Measurements from ENCODE around the gene NEUROD6. TPM values are rescaled to one million over a fixed set of nuclear protein-coding genes. Genes with fewer than 3 reads are reported as not detected.

The NEUROD6 gene
- total RNA-seq, 1 experiment from 2014 or later, result not detected

DNA sequence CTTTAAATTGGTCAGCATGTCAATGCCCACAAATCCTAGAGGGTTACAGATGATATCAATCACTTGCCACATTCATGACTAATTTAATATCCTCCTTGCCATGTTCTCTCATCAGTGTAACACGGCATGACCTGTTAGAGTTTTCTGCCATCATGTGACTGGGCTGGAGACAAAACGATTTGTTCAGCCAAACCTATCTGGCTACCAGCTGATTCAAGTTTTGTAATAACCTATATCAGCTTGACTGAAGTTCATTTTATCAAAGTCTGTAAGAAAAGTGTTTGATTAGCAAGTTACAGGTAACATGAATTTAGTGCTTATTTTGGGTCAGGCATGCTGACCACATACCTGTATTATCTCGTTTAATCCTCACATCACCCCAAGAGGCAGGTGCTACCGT, 25.7 kb downstream of the NEUROD6 start:
- intact Hi-C loops (cut with micrococcal nuclease; ENCODE audit: unreplicated experiment), result no loop called here
- Histone ChIP-seq H3K4me1 (ENCODE audit: control insufficient read depth, insufficient read depth, low read length) (no peaks in the 10 kb centered on the region), H3K36me3 (ENCODE audit: control insufficient read depth, insufficient read depth, low read length) (no peaks in the 10 kb centered on the region), H3K27me3 (ENCODE audit: control insufficient read depth, insufficient read depth, low read length) (peaks cover 7% of the 10 kb centered on the region), H3K9me3 (ENCODE audit: control insufficient read depth, insufficient read depth, low read depth, low read length) (no peaks in the 10 kb centered on the region), H3K4me3 (ENCODE audit: low read depth in 2 of 2, low read length in 2 of 2) (no peak overlapping the region), H3K27ac (ENCODE audit: low read length) (no peak overlapping the region)
- no peak for DNase-seq (ENCODE audit: low read depth, low spot score)
- in situ Hi-C loops (cut with HindIII; ENCODE audit: low pct_unique_long_range_greater_than_20kb, low sequenced_read_pairs), result no loop called here
- ChIA-PET CTCF (no interaction called here), POLR2A (interaction anchor here (0.6 kb wide), 1 partner anchor 981 kb away, joined by 14 read pairs; no protein-coding TSS in a partner anchor)
- ATAC-seq, result no peak
- TF ChIP-seq TCF7L2 (IDR thresholded peaks at IDR 0.05; ENCODE audit: low read depth, low read length), result no peak
- no peak for TF ChIP-seq SIN3A (IDR thresholded peaks at IDR 0.05; ENCODE audit: borderline replicate concordance, insufficient read depth, low read depth, low read length)
- no peak for TF ChIP-seq POLR2AphosphoS5 (IDR thresholded peaks at IDR 0.05; ENCODE audit: low read depth, low read length)
- TF ChIP-seq REST (IDR thresholded peaks at IDR 0.05; ENCODE audit: insufficient read depth in 1 of 2, low read depth in 2 of 2, low read length in 1 of 2), result no peak
- TF ChIP-seq, protein P1, sequence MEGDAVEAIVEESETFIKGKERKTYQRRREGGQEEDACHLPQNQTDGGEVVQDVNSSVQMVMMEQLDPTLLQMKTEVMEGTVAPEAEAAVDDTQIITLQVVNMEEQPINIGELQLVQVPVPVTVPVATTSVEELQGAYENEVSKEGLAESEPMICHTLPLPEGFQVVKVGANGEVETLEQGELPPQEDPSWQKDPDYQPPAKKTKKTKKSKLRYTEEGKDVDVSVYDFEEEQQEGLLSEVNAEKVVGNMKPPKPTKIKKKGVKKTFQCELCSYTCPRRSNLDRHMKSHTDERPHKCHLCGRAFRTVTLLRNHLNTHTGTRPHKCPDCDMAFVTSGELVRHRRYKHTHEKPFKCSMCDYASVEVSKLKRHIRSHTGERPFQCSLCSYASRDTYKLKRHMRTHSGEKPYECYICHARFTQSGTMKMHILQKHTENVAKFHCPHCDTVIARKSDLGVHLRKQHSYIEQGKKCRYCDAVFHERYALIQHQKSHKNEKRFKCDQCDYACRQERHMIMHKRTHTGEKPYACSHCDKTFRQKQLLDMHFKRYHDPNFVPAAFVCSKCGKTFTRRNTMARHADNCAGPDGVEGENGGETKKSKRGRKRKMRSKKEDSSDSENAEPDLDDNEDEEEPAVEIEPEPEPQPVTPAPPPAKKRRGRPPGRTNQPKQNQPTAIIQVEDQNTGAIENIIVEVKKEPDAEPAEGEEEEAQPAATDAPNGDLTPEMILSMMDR (IDR thresholded peaks at IDR 0.05), result no peak
- no TSS peak for BruUV-seq (replicated peaks)

DNA sequence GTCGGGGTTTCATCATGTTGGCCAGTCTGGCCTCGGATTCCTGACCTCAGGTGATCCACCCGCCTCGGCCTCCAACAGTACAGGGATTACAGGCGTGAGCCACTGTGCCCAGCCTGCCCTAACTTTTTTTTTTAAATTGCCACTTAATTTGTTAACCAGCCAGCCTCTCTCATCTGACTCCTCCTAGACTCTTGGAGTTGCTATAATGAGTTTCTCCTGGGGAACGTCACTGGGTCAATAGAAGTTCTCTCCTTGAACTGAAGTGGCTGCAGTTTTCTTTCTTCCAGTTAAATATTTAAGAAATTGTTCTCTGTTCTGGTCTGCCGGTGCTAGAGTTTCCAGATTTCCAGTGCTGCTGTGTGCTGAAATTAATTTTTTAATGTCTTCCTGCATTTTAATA, 27.6 kb downstream of the NEUROD6 start:
- no peak overlapping the region for H3K27ac ChIP-seq (ENCODE audit: low read length)
- no peak for ATAC-seq
- TF ChIP-seq TCF7L2 (IDR thresholded peaks at IDR 0.05; ENCODE audit: low read depth, low read length), result no peak
- no peak for TF ChIP-seq SIN3A (IDR thresholded peaks at IDR 0.05; ENCODE audit: borderline replicate concordance, insufficient read depth, low read depth, low read length)
- TF ChIP-seq, protein P1 (IDR thresholded peaks at IDR 0.05), result no peak
- no peak for TF ChIP-seq REST (IDR thresholded peaks at IDR 0.05; ENCODE audit: insufficient read depth in 1 of 2, low read depth in 2 of 2, low read length in 1 of 2)
- no peak for TF ChIP-seq POLR2AphosphoS5 (IDR thresholded peaks at IDR 0.05; ENCODE audit: low read depth, low read length)
- H3K27me3 ChIP-seq (ENCODE audit: control insufficient read depth, insufficient read depth, low read length), result peaks cover 7% of the 10 kb centered on the region
- H3K9me3 ChIP-seq (ENCODE audit: control insufficient read depth, insufficient read depth, low read depth, low read length), result no peaks in the 10 kb centered on the region
- no peak for DNase-seq (ENCODE audit: low read depth, low spot score)
- no TSS peak for BruUV-seq (replicated peaks)
- ChIA-PET CTCF (no interaction called here), POLR2A (no interaction called here)
- H3K36me3 ChIP-seq (ENCODE audit: control insufficient read depth, insufficient read depth, low read length), result no peaks in the 10 kb centered on the region
- in situ Hi-C loops (cut with HindIII; ENCODE audit: low pct_unique_long_range_greater_than_20kb, low sequenced_read_pairs) (no loop called here), intact Hi-C loops (cut with micrococcal nuclease; ENCODE audit: unreplicated experiment) (no loop called here)
- H3K4me1 ChIP-seq (ENCODE audit: control insufficient read depth, insufficient read depth, low read length), result no peaks in the 10 kb centered on the region
- no peak overlapping the region for H3K4me3 ChIP-seq (ENCODE audit: low read depth in 2 of 2, low read length in 2 of 2)

Data from Panc1 (cell line).